ENCODE results near the gene PCNT. TPM values are rescaled to one million over a fixed set of nuclear protein-coding genes. Genes with fewer than 3 reads are reported as not detected.

PCNT gene
- total and polyA plus RNA-seq, 2 of the 8 experiments (the other 6 are each of a cell fraction or from before 2014, with no cell fraction given) = 9.9 to 45.1 TPM

GRCh38 chr21:46285206-46285661 lies 38.7 kb upstream of the PCNT start, which contains the start of gene MCM3AP:
Gene MCM3AP, minus strand, starts transcription at chr21:46285611. Its CDS starts 325 bp downstream, at chr21:46285286.
- no peak within 1 kb of the TSS for H2BK20ac ChIP-seq (ENCODE audit: low read length)
- peak within 1 kb of the TSS; percentile 44 for H3K18ac ChIP-seq (ENCODE audit: extremely low read depth, low read length)
- H3K14ac ChIP-seq (ENCODE audit: insufficient read length) = no peak within 1 kb of the TSS
- no peaks in the 10 kb centered on the region for H3K27me3 ChIP-seq (replicated peaks in 1 of 4; ENCODE audit: control insufficient read depth in 3 of 4, extremely low read depth in 1 of 4, insufficient read depth in 3 of 4, low read length in 3 of 4)
- FAIRE-seq (no peak), DNase-seq (ENCODE audit: low read depth in 1 of 2, low spot score in 2 of 2) (no peak)
- H2AFZ ChIP-seq (ENCODE audit: low read length) = no peak within 1 kb of the TSS
- H3K4me1 ChIP-seq (replicated peaks in 1 of 4; ENCODE audit: control insufficient read depth in 3 of 4, insufficient read depth in 4 of 4, low read length in 3 of 4) = peaks cover 3 to 9% (median 4%) of the 10 kb centered on the region in 4 experiments; a peak in 5 of 7 replicates
- WGBS, 2 experiments (ENCODE audit: extremely low coverage in 1 of 2, insufficient coverage in 1 of 2, insufficient read length in 1 of 2, insufficient replicate concordance in 2 of 2, low coverage in 1 of 2, low lambda C conversion rate in 2 of 2, missing lambda C conversion rate in 1 of 2) = 57% methylated on average over 6 of the region's 6 CpGs; no CpG with 5 or more reads in 1 of the 2 experiments
- H3K27ac ChIP-seq (ENCODE audit: low read depth, low read length) = peak within 1 kb of the TSS; percentile 82
- peak within 1 kb of the TSS; percentile 55 to 85 (median 76) for H3K9ac ChIP-seq (replicated peaks in 1 of 4; ENCODE audit: extremely low read depth in 1 of 4, low read depth in 3 of 4, low read length in 3 of 4)
- peak within 1 kb of the TSS; percentile 71; the same call in 1 of the 2 replicates for H2BK5ac ChIP-seq (ENCODE audit: low read depth, low read length)
- ChIA-PET CTCF (ENCODE audit: partially characterized antibody) (interaction anchor here (0.6 to 2.6 kb wide), 8 partner anchors 11 to 48 kb away, joined by 3 to 9 read pairs (median 4); a partner anchor contains a TSS), POLR2A (ENCODE audit: partially characterized antibody) (interaction anchor here (1.1 to 2.2 kb wide), 10 partner anchors 10 to 40 kb away, joined by 3 to 6 read pairs (median 5); partner anchors contain the start of genes C21orf58 and PCNT)
- H4K5ac ChIP-seq (ENCODE audit: insufficient read length, low read depth, low read length) = peak within 1 kb of the TSS; percentile 79
- peaks cover 0 to 30% (median 10%) of the 10 kb centered on the region in 4 experiments; a peak in 6 of 8 replicates for H3K36me3 ChIP-seq (ENCODE audit: control insufficient read depth in 2 of 4, insufficient read depth in 4 of 4, low read length in 3 of 4)
- H3K4ac ChIP-seq (replicated peaks; ENCODE audit: insufficient read length, low read depth, low read length) = no peak within 1 kb of the TSS
- no peak within 1 kb of the TSS for H3K23ac ChIP-seq (ENCODE audit: insufficient read length)
- no peak for TF ChIP-seq SIX5 (IDR thresholded peaks at IDR 0.05; ENCODE audit: low read depth, low read length)
- no peak for TF ChIP-seq BCL11A (IDR thresholded peaks at IDR 0.05; ENCODE audit: low read depth in 2 of 2, low read length in 2 of 2)
- no peak for TF ChIP-seq RFX5 (IDR thresholded peaks at IDR 0.05; ENCODE audit: borderline replicate concordance, low read depth, low read length)
- TF ChIP-seq KDM4A (IDR thresholded peaks at IDR 0.05; ENCODE audit: low read depth, low read length, severe bottlenecking) = no peak
- no peak for TF ChIP-seq TCF12 (IDR thresholded peaks at IDR 0.05; ENCODE audit: low read depth, low read length)
- TF ChIP-seq SP1 (IDR thresholded peaks at IDR 0.05; ENCODE audit: low read depth, low read length) = no peak
- no peak for TF ChIP-seq YY1 (IDR thresholded peaks at IDR 0.05; ENCODE audit: low read depth, low read length)
- TF ChIP-seq TAF1 (IDR thresholded peaks at IDR 0.05; ENCODE audit: low read depth, low read length) = no peak
- no peak for TF ChIP-seq SRF (IDR thresholded peaks at IDR 0.05; ENCODE audit: low read depth, low read length)
- no peak for TF ChIP-seq CEBPB (IDR thresholded peaks at IDR 0.05; ENCODE audit: low read depth, low read length)
- TF ChIP-seq NANOG (IDR thresholded peaks at IDR 0.05; ENCODE audit: insufficient read depth, low read depth, low read length, poor library complexity, severe bottlenecking) = no peak
- H3K4me3 ChIP-seq (ENCODE audit: extremely low read depth in 1 of 4, insufficient read depth in 2 of 4, low read depth in 3 of 4, low read length in 4 of 4) = peak within 1 kb of the TSS; percentile 55 to 90 (median 74)
- no peak within 1 kb of the TSS for H4K91ac ChIP-seq (replicated peaks; ENCODE audit: insufficient read length, low read length)
- peak within 1 kb of the TSS; percentile 62 to 71 for H3K4me2 ChIP-seq (ENCODE audit: insufficient read depth in 1 of 2, low read depth in 2 of 2, low read length in 2 of 2)
- H2AK5ac ChIP-seq (ENCODE audit: low read depth, low read length) = no peak within 1 kb of the TSS
- peaks cover 7 to 17% of the 10 kb centered on the region in 2 experiments for H4K20me1 ChIP-seq (replicated peaks in 1 of 2; ENCODE audit: control insufficient read depth in 1 of 2, insufficient read depth in 2 of 2, low read length in 2 of 2)
- H3K79me1 ChIP-seq (ENCODE audit: low read depth, low read length) = peaks cover 11% of the 10 kb centered on the region
- H2BK120ac ChIP-seq (replicated peaks; ENCODE audit: low read depth, low read length) = no peak within 1 kb of the TSS
- peaks cover 14 to 52% of the 10 kb centered on the region in 2 experiments for H3K79me2 ChIP-seq (ENCODE audit: control insufficient read depth in 1 of 2, insufficient read depth in 2 of 2, low read length in 2 of 2)
- peak within 1 kb of the TSS; percentile 95 for H4K8ac ChIP-seq (ENCODE audit: extremely low read depth, insufficient read depth, low read length)
- H3K9me3 ChIP-seq (ENCODE audit: insufficient read depth in 2 of 2, low read depth in 1 of 2, low read length in 1 of 2) = no peaks in the 10 kb centered on the region
- H3K23me2 ChIP-seq (ENCODE audit: low read depth, low read length) = peaks cover 4% of the 10 kb centered on the region
- H2BK15ac ChIP-seq (ENCODE audit: low read length) = no peak within 1 kb of the TSS
- H2BK12ac ChIP-seq (ENCODE audit: low read depth, low read length) = no peak within 1 kb of the TSS
- peak within 1 kb of the TSS; percentile 69 for H3K56ac ChIP-seq (replicated peaks; ENCODE audit: insufficient read length, low read depth, low read length)
